BE2C (cell line): Measurements from ENCODE around the gene SLC25A24.
"Not testable (repeated sequence)": the region's sequence is repeated elsewhere in the genome, so short reads cannot be mapped to it uniquely, and the experiment has no call there.

Experiments
- DNase-seq: peaks from one replicate; pipeline ENCODE4 v3.0.0-alpha.2; 2020
- H3K27me3 ChIP-seq: fragments of 250-450 bp; sonication (Bioruptor Pico); 2 replicates; pipeline ENCODE4 v1.5.1; 2020; ENCODE audit warnings: mild to moderate bottlenecking
- H3K36me3 ChIP-seq: fragments of 250-450 bp; sonication (Bioruptor Pico); 2 replicates; pipeline ENCODE4 v1.5.1; 2020; ENCODE audit warnings: mild to moderate bottlenecking
- H3K4me1 ChIP-seq: fragments of 250-450 bp; sonication (Bioruptor Pico); 2 replicates; pipeline ENCODE4 v1.5.1; 2020
- H3K4me3 ChIP-seq: 2 replicates; pipeline ENCODE4 v1.5.1; 2011; ENCODE audit warnings: low read depth, low read length
- H3K9me3 ChIP-seq: fragments of 250-450 bp; sonication (Bioruptor Pico); 2 replicates; pipeline ENCODE4 v1.5.1; 2020
- CTCF ChIP-seq: IDR thresholded peaks from 2 replicates; pipeline ENCODE4 v1.5.1; 2012; ENCODE audit warnings: mild to moderate bottlenecking, low read depth, low read length

SLC25A24 gene

GRCh38 chr1:108154314-108154713, 45.8 kb downstream of the SLC25A24 start:
- no peaks in the 10 kb centered on the region for H3K36me3 ChIP-seq
- no peaks in the 10 kb centered on the region for H3K9me3 ChIP-seq
- no peaks in the 10 kb centered on the region for H3K27me3 ChIP-seq
- no peak for TF ChIP-seq CTCF
- no peaks in the 10 kb centered on the region for H3K4me1 ChIP-seq
- no peak overlapping the region for H3K4me3 ChIP-seq
- no peak for DNase-seq

- no peaks in the 10 kb centered on the region for H3K27me3 ChIP-seq
- DNase-seq = no peak
- H3K36me3 ChIP-seq = no peaks in the 10 kb centered on the region
- no peaks in the 10 kb centered on the region for H3K9me3 ChIP-seq
- H3K4me1 ChIP-seq = no peaks in the 10 kb centered on the region
- H3K4me3 ChIP-seq = no peak overlapping the region
- no peak for TF ChIP-seq CTCF
Observed at GRCh38 chr1:108152782-108153222, 47.3 kb downstream of the SLC25A24 start.

GRCh38 chr1:108151548-108151947, 48.6 kb downstream of the SLC25A24 start:
- H3K36me3 ChIP-seq = no peaks in the 10 kb centered on the region
- no peaks in the 10 kb centered on the region; the same call in 1 of the 2 replicates for H3K27me3 ChIP-seq
- DNase-seq = no peak
- no peaks in the 10 kb centered on the region for H3K9me3 ChIP-seq
- H3K4me3 ChIP-seq = no peak overlapping the region
- TF ChIP-seq CTCF = no peak
- H3K4me1 ChIP-seq = no peaks in the 10 kb centered on the region

DNA sequence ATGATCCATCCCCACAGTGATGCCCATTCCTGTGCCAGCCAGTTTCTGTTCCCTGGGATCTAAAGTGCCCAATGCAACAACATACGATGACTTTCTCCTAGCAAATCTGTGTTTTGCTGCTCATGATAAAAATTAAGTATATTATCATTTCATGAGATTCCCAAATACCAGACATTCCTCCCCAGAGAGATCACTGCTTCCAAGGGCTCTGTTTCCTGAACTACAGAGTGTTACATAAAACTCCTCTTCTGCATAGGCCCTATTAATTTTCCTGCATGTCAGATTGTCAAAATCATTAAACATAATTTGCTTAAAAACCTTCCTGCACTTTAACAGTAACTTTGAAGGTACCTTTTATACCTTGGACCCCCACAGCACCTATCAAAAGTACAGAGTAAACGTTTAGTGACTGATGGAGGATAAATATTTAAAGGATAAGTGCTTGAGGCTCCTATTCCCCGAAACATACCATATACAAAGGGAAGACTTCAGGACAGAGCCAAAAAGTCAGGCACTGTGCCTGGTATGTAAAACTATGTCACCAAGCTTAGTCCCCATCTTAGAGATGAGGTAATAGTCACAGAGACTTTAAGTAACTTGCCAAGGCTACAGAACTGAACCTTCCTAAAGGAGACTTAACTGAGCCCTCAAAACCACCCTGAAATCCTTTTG, 50.2 kb downstream of the SLC25A24 start:
- Histone ChIP-seq H3K36me3 (no peaks in the 10 kb centered on the region), H3K27me3 (no peaks in the 10 kb centered on the region; the same call in 1 of the 2 replicates), H3K4me1 (no peaks in the 10 kb centered on the region), H3K4me3 (no peak overlapping the region), H3K9me3 (no peaks in the 10 kb centered on the region)
- no peak for DNase-seq
- no peak for TF ChIP-seq CTCF

- not testable (repeated sequence) for DNase-seq, H3K4me3 ChIP-seq, H3K27me3 ChIP-seq, H3K36me3 ChIP-seq, H3K4me1 ChIP-seq, H3K9me3 ChIP-seq
Observed at GRCh38 chr1:108144569-108144968, 55.6 kb downstream of the SLC25A24 start.

DNA sequence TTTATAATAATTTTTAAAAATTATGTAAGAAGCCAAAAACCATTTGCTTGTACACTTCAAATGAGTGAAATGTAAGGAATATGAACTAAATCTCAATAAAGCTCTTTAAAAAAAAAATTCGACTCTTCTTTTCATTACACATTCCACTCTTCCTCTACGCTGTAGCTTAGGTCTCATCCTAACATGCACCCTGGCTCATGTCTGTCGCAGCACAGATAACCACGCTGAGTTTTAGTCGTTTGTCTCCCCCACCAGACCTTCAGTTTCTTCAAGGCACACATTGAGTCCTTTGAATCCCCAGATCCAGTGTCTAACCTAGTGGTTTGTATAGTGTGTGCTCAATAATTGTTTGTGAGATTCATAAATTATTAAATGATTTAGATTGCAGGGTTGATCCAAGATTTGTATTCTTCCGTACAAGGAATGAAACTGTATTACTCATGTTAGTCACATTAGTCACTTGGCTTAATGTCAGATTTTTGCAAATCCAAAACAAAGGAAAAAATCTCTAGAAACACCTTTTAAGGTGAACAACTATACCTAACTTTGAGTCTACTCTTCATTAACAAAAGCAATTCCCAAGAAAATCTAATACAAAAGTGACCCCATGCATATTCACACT, 57.3 kb downstream of the SLC25A24 start:
- Histone ChIP-seq H3K36me3 (no peaks in the 10 kb centered on the region), H3K27me3 (no peaks in the 10 kb centered on the region; the same call in 1 of the 2 replicates), H3K9me3 (no peaks in the 10 kb centered on the region), H3K4me3 (no peak overlapping the region), H3K4me1 (no peaks in the 10 kb centered on the region)
- no peak for TF ChIP-seq CTCF
- DNase-seq = no peak
